HG03097 (cell line): ENCODE results near the gene ITGB2.

Experiments
- ATAC-seq: cut with Tn5 transposase; IDR thresholded peaks from one replicate; pipeline ENCODE4 v1.9.1; 2021; ENCODE audit not compliant: unreplicated experiment, low FRiP score

ITGB2 gene

GRCh38 chr21:44850905-44851657, 69.6 kb downstream of the ITGB2 start:
- ATAC-seq, result no peak

- ATAC-seq, result no peak
Observed at GRCh38 chr21:44850208-44850800, 70.4 kb downstream of the ITGB2 start.

- no peak for ATAC-seq
Observed at GRCh38 chr21:44849616-44850130, 71.0 kb downstream of the ITGB2 start.

- no peak for ATAC-seq
Observed at GRCh38 chr21:44848821-44849521, 71.7 kb downstream of the ITGB2 start.

- ATAC-seq, result no peak
Observed at GRCh38 chr21:44847261-44848056, 73.2 kb downstream of the ITGB2 start.

- ATAC-seq, result no peak
Observed at GRCh38 chr21:44846485-44847260, 74.0 kb downstream of the ITGB2 start.

GRCh38 chr21:44846224-44846484, 74.5 kb downstream of the ITGB2 start:
- no peak for ATAC-seq

GRCh38 chr21:44845418-44846223, 75.1 kb downstream of the ITGB2 start:
- ATAC-seq, result peak; percentile 49

GRCh38 chr21:44844256-44844655, 76.4 kb downstream of the ITGB2 start:
- ATAC-seq, result no peak

- ATAC-seq, result no peak
Observed at GRCh38 chr21:44842721-44843445, 77.8 kb downstream of the ITGB2 start.

- ATAC-seq, result no peak
Observed at GRCh38 chr21:44842087-44842486, 78.6 kb downstream of the ITGB2 start.

- ATAC-seq, result no peak
Observed at GRCh38 chr21:44840771-44841170, 79.9 kb downstream of the ITGB2 start.

- ATAC-seq, result no peak
Observed at GRCh38 chr21:44838951-44839350, 81.7 kb downstream of the ITGB2 start.

GRCh38 chr21:44838039-44838895, 82.4 kb downstream of the ITGB2 start:
- ATAC-seq, result no peak

GRCh38 chr21:44837537-44837936, 83.2 kb downstream of the ITGB2 start:
- no peak for ATAC-seq

- no peak for ATAC-seq
Observed at GRCh38 chr21:44836666-44837471, 83.8 kb downstream of the ITGB2 start.

- ATAC-seq, result no peak
Observed at GRCh38 chr21:44836349-44836665, 84.4 kb downstream of the ITGB2 start.
